Prostate gland (tissue), 1 donor: ENCODE data around the gene SIAE.

Source experiments
- POLR2A ChIP-seq: fragments of 450-650 bp; IDR thresholded peaks from one replicate; pipeline ENCODE4 v1.6.1; 2016; ENCODE audit warnings: antibody characterized with exemption, mild to moderate bottlenecking
- POLR2AphosphoS5 ChIP-seq: sonication (generic); formaldehyde crosslinking; IDR thresholded peaks from one replicate; pipeline ENCODE4 v1.6.1; 2017; ENCODE audit warnings: antibody characterized with exemption

DNA sequence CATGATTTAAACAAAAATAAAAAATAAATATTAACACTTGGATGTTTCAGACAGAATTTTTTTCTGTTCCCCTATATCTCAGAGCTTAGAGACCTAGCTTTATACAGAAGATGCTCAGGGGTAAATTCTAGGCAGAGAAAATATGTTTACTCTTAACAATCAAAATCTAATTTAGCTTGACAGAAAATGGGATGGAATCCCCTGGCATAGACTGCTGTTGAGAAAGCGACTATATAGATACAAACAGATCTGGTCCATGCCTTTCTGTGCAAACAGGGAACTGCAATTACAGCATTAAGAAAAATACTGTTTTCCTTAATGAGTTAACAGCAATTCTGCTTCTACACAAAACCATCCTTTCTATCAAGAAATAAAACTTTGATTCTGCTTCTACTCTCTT lies 14.6 kb downstream of the SIAE start:
- TF ChIP-seq POLR2AphosphoS5 (no peak), POLR2A (no peak)
